ENCODE results near the gene ARMH3.

Gene ARMH3

GRCh38 chr10:102068216-102068615 lies 12.2 kb upstream of the ARMH3 start:
- H3K36me3 ChIP-seq (ENCODE audit: control insufficient read depth, insufficient read depth, low read length) = peaks cover 12% of the 10 kb centered on the region
- no peak for DNase-seq (ENCODE audit: extremely low read depth, insufficient read length)
- no peak overlapping the region for H3K4me3 ChIP-seq (replicated peaks; ENCODE audit: low read depth, low read length)
- no peak for TF ChIP-seq CTCF (IDR thresholded peaks at IDR 0.05; ENCODE audit: insufficient read depth, low read length, poor library complexity, severe bottlenecking)
- H3K27me3 ChIP-seq (replicated peaks; ENCODE audit: control insufficient read depth, insufficient read depth, low read length) = no peaks in the 10 kb centered on the region

- H3K4me3 ChIP-seq (replicated peaks; ENCODE audit: low read depth, low read length) = no peak overlapping the region
- DNase-seq (ENCODE audit: extremely low read depth, insufficient read length) = no peak
- H3K27me3 ChIP-seq (replicated peaks; ENCODE audit: control insufficient read depth, insufficient read depth, low read length) = no peaks in the 10 kb centered on the region
- H3K36me3 ChIP-seq (ENCODE audit: control insufficient read depth, insufficient read depth, low read length) = peaks cover 12% of the 10 kb centered on the region
- TF ChIP-seq CTCF (IDR thresholded peaks at IDR 0.05; ENCODE audit: insufficient read depth, low read length, poor library complexity, severe bottlenecking) = no peak
These were observed 11.3 kb upstream of the ARMH3 start for GRCh38 chr10:102067091-102067916.

- no peak for TF ChIP-seq CTCF (IDR thresholded peaks at IDR 0.05; ENCODE audit: insufficient read depth, low read length, poor library complexity, severe bottlenecking)
- peaks cover 12% of the 10 kb centered on the region for H3K36me3 ChIP-seq (ENCODE audit: control insufficient read depth, insufficient read depth, low read length)
- H3K4me3 ChIP-seq (replicated peaks; ENCODE audit: low read depth, low read length) = peak overlapping the region; percentile 72
- no peaks in the 10 kb centered on the region for H3K27me3 ChIP-seq (replicated peaks; ENCODE audit: control insufficient read depth, insufficient read depth, low read length)
- DNase-seq (ENCODE audit: extremely low read depth, insufficient read length) = no peak
These were observed 10.6 kb upstream of the ARMH3 start for GRCh38 chr10:102066399-102067088.

- DNase-seq (ENCODE audit: extremely low read depth, insufficient read length) = peak; percentile 52
- Histone ChIP-seq H3K4me3 (replicated peaks; ENCODE audit: low read depth, low read length) (peak overlapping the region; percentile 72), H3K27me3 (replicated peaks; ENCODE audit: control insufficient read depth, insufficient read depth, low read length) (no peaks in the 10 kb centered on the region), H3K36me3 (ENCODE audit: control insufficient read depth, insufficient read depth, low read length) (peaks cover 12% of the 10 kb centered on the region)
- TF ChIP-seq CTCF (IDR thresholded peaks at IDR 0.05; ENCODE audit: insufficient read depth, low read length, poor library complexity, severe bottlenecking) = peak; percentile 2
These were observed 9.8 kb upstream of the ARMH3 start for GRCh38 chr10:102065561-102066398.

GRCh38 chr10:102064868-102065560 lies 9.0 kb upstream of the ARMH3 start, which contains the start of gene HPS6:
TSS of gene HPS6 (plus strand) at chr10:102065349. CDS start at chr10:102065475, 126 bp downstream.
- peak within 1 kb of the TSS; percentile 72 for H3K4me3 ChIP-seq (replicated peaks; ENCODE audit: low read depth, low read length)
- H3K27me3 ChIP-seq (replicated peaks; ENCODE audit: control insufficient read depth, insufficient read depth, low read length) = no peaks in the 10 kb centered on the region
- peaks cover 12% of the 10 kb centered on the region for H3K36me3 ChIP-seq (ENCODE audit: control insufficient read depth, insufficient read depth, low read length)
- TF ChIP-seq CTCF (IDR thresholded peaks at IDR 0.05; ENCODE audit: insufficient read depth, low read length, poor library complexity, severe bottlenecking) = peak; percentile 35
- peak; percentile 96 for DNase-seq (ENCODE audit: extremely low read depth, insufficient read length)
